K562 (cell line): ENCODE measurements around the gene UBL5. TPM values are rescaled to one million over a fixed set of nuclear protein-coding genes. Genes with fewer than 3 reads are reported as not detected.

Experiments
- CCNT2 ChIP-seq: IDR thresholded peaks from 2 replicates; pipeline ENCODE4 v1.6.1; 2011; ENCODE audit warnings: borderline replicate concordance, low read depth, mild to moderate bottlenecking, moderate library complexity, mixed read lengths, low read length; ENCODE audit not compliant: insufficient read length; ENCODE audit errors: extremely low read depth
- CHD2 ChIP-seq: IDR thresholded peaks from 2 replicates; pipeline ENCODE4 v1.6.1; 2011; ENCODE audit warnings: low read depth, low read length
- CREB1 ChIP-seq, 2 experiments: sonication (generic) in 1 of 2; formaldehyde crosslinking in 1 of 2; IDR thresholded peaks; 2 replicates each; pipeline versions ENCODE4 v1.6.1 to v1.8.0; 2012 to 2022; ENCODE audit warnings: inconsistent platforms in 1 of 2, mild to moderate bottlenecking in 1 of 2, missing genetic modification reagents in 1 of 2, moderate library complexity in 1 of 2
- FOXK2 ChIP-seq, 2 experiments: fragments of 450-650 bp; IDR thresholded peaks in 1 of 2; conservative IDR thresholded peaks in 1 of 2; 2 replicates each; pipeline ENCODE4 v1.6.1; 2016; ENCODE audit warnings: low read depth in 2 of 2, mild to moderate bottlenecking in 1 of 2
- HNRNPLL ChIP-seq: fragments of 200-400 bp; formaldehyde crosslinking; IDR thresholded peaks from 2 replicates; pipeline ENCODE4 v1.6.1; 2017; ENCODE audit warnings: low read length, low read depth, mild to moderate bottlenecking; ENCODE audit not compliant: poor library complexity, severe bottlenecking
- KLF13 ChIP-seq: fragments of 450-650 bp; IDR thresholded peaks from 2 replicates; pipeline ENCODE4 v1.6.1; 2016; ENCODE audit warnings: missing genetic modification characterization, low read depth, mild to moderate bottlenecking, missing compliant biosample characterization, moderate library complexity, borderline replicate concordance
- NELFE ChIP-seq: IDR thresholded peaks from 2 replicates; pipeline ENCODE4 v1.6.1; 2011; ENCODE audit warnings: mild to moderate bottlenecking; ENCODE audit not compliant: insufficient read depth, insufficient read length
- NFIC ChIP-seq: fragments of 450-650 bp; IDR thresholded peaks from 2 replicates; pipeline ENCODE4 v1.6.1; 2017; ENCODE audit warnings: mild to moderate bottlenecking, inconsistent platforms
- PHF21A ChIP-seq: fragments of 450-650 bp; IDR thresholded peaks from 2 replicates; pipeline ENCODE4 v1.6.1; 2017; ENCODE audit warnings: low read depth, borderline replicate concordance
- POLR2AphosphoS2 ChIP-seq: IDR thresholded peaks from 2 replicates; pipeline ENCODE4 v1.6.1; 2012; ENCODE audit warnings: low read length, improper control_type of control experiment
- POLR2B ChIP-seq: fragments of 450-650 bp; IDR thresholded peaks from 2 replicates; pipeline ENCODE4 v1.6.1; 2018; ENCODE audit warnings: low read depth; ENCODE audit not compliant: partially characterized antibody
- SAP30 ChIP-seq: fragments of 200-600 bp; sonication (generic); IDR thresholded peaks from 2 replicates; pipeline ENCODE4 v1.6.1; 2012; ENCODE audit warnings: borderline replicate concordance, low read depth, mild to moderate bottlenecking, moderate library complexity, low read length, control low read depth, inconsistent platforms; ENCODE audit not compliant: insufficient read depth, poor library complexity, severe bottlenecking
- TBP ChIP-seq: optimal IDR thresholded peaks from 2 replicates; pipeline ENCODE3; 2011; ENCODE audit warnings: low read depth, low read length, improper control_type of control experiment
- TCF3 ChIP-seq: sonication (generic); formaldehyde crosslinking; IDR thresholded peaks from 2 replicates; pipeline ENCODE4 v1.4.0; 2020; ENCODE audit warnings: mild to moderate bottlenecking, missing genetic modification reagents
- ZBTB17 ChIP-seq: fragments of 450-650 bp; formaldehyde crosslinking; IDR thresholded peaks from 2 replicates; pipeline ENCODE4 v1.4.0; 2020; ENCODE audit warnings: mild to moderate bottlenecking
- ZKSCAN3 ChIP-seq: fragments of 250-450 bp; sonication (Bioruptor Pico); IDR thresholded peaks from 2 replicates; pipeline ENCODE4 v1.4.0; 2020
- ZNF12 ChIP-seq: sonication (generic); formaldehyde crosslinking; IDR thresholded peaks from 2 replicates; pipeline ENCODE4 v1.4.0; 2020; ENCODE audit warnings: mild to moderate bottlenecking, missing genetic modification reagents
- ZNF347 ChIP-seq: fragments of 450-650 bp; formaldehyde crosslinking; IDR thresholded peaks from 2 replicates; pipeline ENCODE4 v1.4.0; 2020; ENCODE audit warnings: low read depth, mild to moderate bottlenecking, moderate library complexity
- ZNF764 ChIP-seq: fragments of 250-450 bp; sonication (Bioruptor Pico); IDR thresholded peaks from 2 replicates; pipeline ENCODE4 v1.4.0; 2020; ENCODE audit warnings: low read depth, mild to moderate bottlenecking, moderate library complexity
- polyA plus RNA-seq, 8 experiments: library from polyadenylated mRNA; depleted of rRNA in 4 of 8; stranded (reverse) in 5 of 8; unstranded in 3 of 8; fragments of >200 nt; fragmentation: Nextera tagmentation in 2 of 8; fragmentation: Illumina TruSeq in 1 of 8; extraction: Ambion mirVana in 2 of 8; extraction: Trizol in 1 of 8; gene quantifications; 2 replicates each; pipeline versions ENCODE4 v1.2.1 to v1.2.3, GENCODE V29; 2011 to 2014; ENCODE audit warnings: inconsistent platforms in 1 of 8, missing spikeins in 1 of 8
- total RNA-seq, 7 experiments: library from RNA; depleted of rRNA in 6 of 7; stranded (reverse); fragments of >200 nt in 6 of 7; fragmentation: Illumina TruSeq in 2 of 7; extraction: Trizol in 2 of 7; gene quantifications; 2 replicates each; pipeline versions ENCODE4 v1.2.1 to v1.2.3, GENCODE V29; 2011 to 2021; ENCODE audit warnings: low replicate concordance in 1 of 7
- TF ChIP-seq, protein P1 (sequence below): IDR thresholded peaks from 2 replicates; pipeline ENCODE4 v1.6.1; 2014; ENCODE audit warnings: antibody characterized with exemption
- TF ChIP-seq, protein P2 (sequence below): fragments of 200-400 bp; formaldehyde crosslinking; IDR thresholded peaks from 2 replicates; pipeline ENCODE4 v1.6.1; 2017; ENCODE audit warnings: mild to moderate bottlenecking, low read depth, low read length, moderate library complexity

The UBL5 gene
- total and polyA plus RNA-seq, 9 of the 15 experiments (the other 6 are each of a cell fraction or from before 2014, with no cell fraction given): 410 to 1,266 (median 613) TPM

DNA sequence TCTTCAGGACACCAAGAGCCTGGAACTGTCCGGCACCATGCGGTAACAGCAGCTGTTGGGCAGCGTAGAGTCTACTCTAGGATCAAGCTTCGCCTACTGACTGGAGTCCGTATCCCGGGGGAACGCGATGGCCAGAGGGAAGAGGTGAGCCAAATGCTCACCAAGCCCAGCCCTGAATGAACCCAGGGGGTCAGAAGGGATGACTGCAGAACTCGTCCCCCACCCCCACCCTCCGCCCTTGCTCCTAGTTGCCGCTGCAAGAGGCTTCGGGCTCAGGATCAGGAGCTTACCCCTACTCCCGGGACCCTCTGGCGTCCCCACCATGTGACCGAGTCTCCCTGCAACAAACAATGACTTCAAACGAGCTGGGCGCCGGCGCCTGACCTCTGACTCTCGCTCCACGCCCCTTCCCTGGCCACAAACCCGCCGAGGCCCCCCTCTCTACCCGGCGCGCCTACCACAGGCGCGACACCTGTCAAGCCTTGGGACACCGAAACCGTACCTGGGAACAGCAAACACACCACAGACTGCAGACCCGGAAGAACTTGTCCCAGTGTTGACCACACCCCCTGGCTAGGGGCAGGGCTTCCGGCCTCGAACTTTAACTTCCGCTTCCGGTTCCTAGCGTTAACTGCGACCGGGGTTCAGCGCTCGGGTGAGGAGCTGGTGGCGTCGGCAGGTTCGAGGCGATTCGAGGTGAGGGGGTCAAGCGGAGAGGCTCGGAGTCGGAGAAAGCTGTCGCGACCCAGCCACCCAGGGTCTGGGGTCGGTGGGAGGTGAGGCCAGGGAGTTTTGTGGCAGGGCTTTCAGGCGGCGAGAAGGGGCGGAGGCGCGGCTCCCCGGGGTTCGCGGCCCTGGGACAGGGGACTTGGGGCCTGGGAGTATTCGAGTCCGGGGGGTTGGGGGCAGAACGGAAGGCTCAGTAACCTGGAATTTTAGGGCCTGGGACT is at the start of gene UBL5 (continued):
- TF ChIP-seq NFIC: peak; percentile 28; the same call in 1 of the 2 replicates
- peak; percentile 95 for TF ChIP-seq SAP30
- TF ChIP-seq ZKSCAN3: no peak
- 0 out of 2 replicates have a peak, but pooled peaks have one; percentile 55 for TF ChIP-seq POLR2AphosphoS2
- TF ChIP-seq CHD2: no peak
- peak; percentile 63 for TF ChIP-seq TBP
- TF ChIP-seq, protein P1, sequence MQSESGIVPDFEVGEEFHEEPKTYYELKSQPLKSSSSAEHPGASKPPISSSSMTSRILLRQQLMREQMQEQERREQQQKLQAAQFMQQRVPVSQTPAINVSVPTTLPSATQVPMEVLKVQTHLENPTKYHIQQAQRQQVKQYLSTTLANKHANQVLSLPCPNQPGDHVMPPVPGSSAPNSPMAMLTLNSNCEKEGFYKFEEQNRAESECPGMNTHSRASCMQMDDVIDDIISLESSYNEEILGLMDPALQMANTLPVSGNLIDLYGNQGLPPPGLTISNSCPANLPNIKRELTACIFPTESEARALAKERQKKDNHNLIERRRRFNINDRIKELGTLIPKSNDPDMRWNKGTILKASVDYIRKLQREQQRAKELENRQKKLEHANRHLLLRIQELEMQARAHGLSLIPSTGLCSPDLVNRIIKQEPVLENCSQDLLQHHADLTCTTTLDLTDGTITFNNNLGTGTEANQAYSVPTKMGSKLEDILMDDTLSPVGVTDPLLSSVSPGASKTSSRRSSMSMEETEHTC: no peak
- TF ChIP-seq ZNF347: no peak
- no peak for TF ChIP-seq ZNF764 (CRISPR knock-in tag)
- TF ChIP-seq HNRNPLL: no peak
- TF ChIP-seq PHF21A: no peak
- 0 out of 2 replicates have a peak, but pooled peaks have one; percentile 48 for TF ChIP-seq ZNF12
- TF ChIP-seq, protein P2, sequence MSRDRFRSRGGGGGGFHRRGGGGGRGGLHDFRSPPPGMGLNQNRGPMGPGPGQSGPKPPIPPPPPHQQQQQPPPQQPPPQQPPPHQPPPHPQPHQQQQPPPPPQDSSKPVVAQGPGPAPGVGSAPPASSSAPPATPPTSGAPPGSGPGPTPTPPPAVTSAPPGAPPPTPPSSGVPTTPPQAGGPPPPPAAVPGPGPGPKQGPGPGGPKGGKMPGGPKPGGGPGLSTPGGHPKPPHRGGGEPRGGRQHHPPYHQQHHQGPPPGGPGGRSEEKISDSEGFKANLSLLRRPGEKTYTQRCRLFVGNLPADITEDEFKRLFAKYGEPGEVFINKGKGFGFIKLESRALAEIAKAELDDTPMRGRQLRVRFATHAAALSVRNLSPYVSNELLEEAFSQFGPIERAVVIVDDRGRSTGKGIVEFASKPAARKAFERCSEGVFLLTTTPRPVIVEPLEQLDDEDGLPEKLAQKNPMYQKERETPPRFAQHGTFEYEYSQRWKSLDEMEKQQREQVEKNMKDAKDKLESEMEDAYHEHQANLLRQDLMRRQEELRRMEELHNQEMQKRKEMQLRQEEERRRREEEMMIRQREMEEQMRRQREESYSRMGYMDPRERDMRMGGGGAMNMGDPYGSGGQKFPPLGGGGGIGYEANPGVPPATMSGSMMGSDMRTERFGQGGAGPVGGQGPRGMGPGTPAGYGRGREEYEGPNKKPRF: no peak
- TF ChIP-seq TCF3 (CRISPR knock-in tag): 0 out of 2 replicates have a peak, but pooled peaks have one; percentile 5
- TF ChIP-seq NELFE: no peak
- TF ChIP-seq POLR2B: peak; percentile 93
- peak; percentile 62 for TF ChIP-seq KLF13 (tag)
- peak; percentile 94 to 95 for TF ChIP-seq FOXK2 (conservative IDR thresholded peaks at IDR 0.05 in 1 of 2, IDR thresholded peaks at IDR 0.05 in 1 of 2; ENCODE audit: low read depth in 2 of 2)
- no peak for TF ChIP-seq CCNT2
- 0 out of 2 replicates have a peak, but pooled peaks have one; percentile 19 for TF ChIP-seq CREB1 (IDR thresholded peaks at IDR 0.05)
- TF ChIP-seq CREB1 (CRISPR knock-in tag; IDR thresholded peaks at IDR 0.05): no peak
- TF ChIP-seq ZBTB17 (CRISPR knock-in tag): no peak
